Measurements from ENCODE around the gene MUC3A. TPM values are rescaled to one million over a fixed set of nuclear protein-coding genes. Genes with fewer than 3 reads are reported as not detected.
A peak's percentile ranks its signal among the peaks of the same experiment; 100 is the strongest.

The MUC3A gene
- total and polyA plus RNA-seq, 2 experiments from 2014 or later, result 16.3 to 44.4 TPM

DNA sequence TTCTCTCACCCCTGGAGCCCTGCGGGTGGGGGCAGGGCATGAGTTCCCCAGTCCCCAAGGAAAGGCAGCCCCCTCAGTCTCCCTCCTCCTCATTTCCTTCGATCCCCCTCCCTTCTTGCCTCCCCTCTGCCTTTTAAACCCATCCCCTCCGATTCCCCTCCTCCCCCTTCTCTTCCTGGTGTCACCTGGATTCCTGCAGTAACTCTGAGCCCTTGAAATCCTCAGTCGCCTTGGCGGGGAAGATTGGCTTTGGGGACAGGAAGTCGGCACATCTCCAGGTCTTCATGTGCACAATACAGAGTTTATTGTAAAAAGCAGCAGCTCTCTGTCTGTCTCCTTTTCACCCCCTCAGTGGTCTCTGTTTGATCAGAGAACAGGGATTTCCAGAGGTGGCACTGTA, 18.7 kb downstream of the MUC3A start:
- H3K27me3 Mint-ChIP-seq (ENCODE audit: insufficient read depth, low read depth, poor library complexity), result peaks cover 29% of the 10 kb centered on the region
- ATAC-seq (no peak), DNase-seq (ENCODE audit: low spot score) (peak; percentile 64)
- Histone ChIP-seq H3K79me2 (replicated peaks; ENCODE audit: insufficient read depth) (no peaks in the 10 kb centered on the region), H2AFZ (no peak overlapping the region), H3F3A (replicated peaks; ENCODE audit: low read depth) (peaks cover 15% of the 10 kb centered on the region), H3K4me1 (ENCODE audit: insufficient read depth) (peaks cover 38% of the 10 kb centered on the region), H3K9me2 (ENCODE audit: insufficient read depth) (no peaks in the 10 kb centered on the region), H3K36me3 (ENCODE audit: insufficient read depth) (no peaks in the 10 kb centered on the region), H4K20me1 (replicated peaks; ENCODE audit: insufficient read depth) (peaks cover 2% of the 10 kb centered on the region; the same call in 1 of the 2 replicates), H3K27ac (ENCODE audit: low read depth) (no peak overlapping the region), H3K27me3 (ENCODE audit: insufficient read depth) (peaks cover 20% of the 10 kb centered on the region), H3K4me2 (no peak overlapping the region), H3K4me3 (no peak overlapping the region)
- no peaks in the 10 kb centered on the region for H3K9me3 Mint-ChIP-seq
- H3K4me1 Mint-ChIP-seq, result peaks cover 36% of the 10 kb centered on the region
- TF ChIP-seq EZH2phosphoT487 (IDR thresholded peaks at IDR 0.05; ENCODE audit: unreplicated experiment) (no peak), ETS1 (IDR thresholded peaks at IDR 0.05) (no peak), STAT1 (IDR thresholded peaks at IDR 0.05; ENCODE audit: unreplicated experiment) (no peak), CTCF (conservative IDR thresholded peaks at IDR 0.05; ENCODE audit: low read depth in 2 of 2) (no peak), EZH2 (IDR thresholded peaks at IDR 0.05; ENCODE audit: low read depth, unreplicated experiment) (no peak), JUNB (IDR thresholded peaks at IDR 0.05; ENCODE audit: unreplicated experiment) (no peak), POLR2AphosphoS5 (IDR thresholded peaks at IDR 0.05; ENCODE audit: low read depth) (no peak), NANOG (IDR thresholded peaks at IDR 0.05; ENCODE audit: borderline replicate concordance) (no peak), ZNF331 (CRISPR knock-in tag; IDR thresholded peaks at IDR 0.05; ENCODE audit: low read depth) (no peak), ZNF114 (CRISPR knock-in tag; IDR thresholded peaks at IDR 0.05) (no peak), CREB1 (CRISPR knock-in tag; IDR thresholded peaks at IDR 0.05; ENCODE audit: low read depth) (no peak)
- TF ChIP-seq, protein P1, sequence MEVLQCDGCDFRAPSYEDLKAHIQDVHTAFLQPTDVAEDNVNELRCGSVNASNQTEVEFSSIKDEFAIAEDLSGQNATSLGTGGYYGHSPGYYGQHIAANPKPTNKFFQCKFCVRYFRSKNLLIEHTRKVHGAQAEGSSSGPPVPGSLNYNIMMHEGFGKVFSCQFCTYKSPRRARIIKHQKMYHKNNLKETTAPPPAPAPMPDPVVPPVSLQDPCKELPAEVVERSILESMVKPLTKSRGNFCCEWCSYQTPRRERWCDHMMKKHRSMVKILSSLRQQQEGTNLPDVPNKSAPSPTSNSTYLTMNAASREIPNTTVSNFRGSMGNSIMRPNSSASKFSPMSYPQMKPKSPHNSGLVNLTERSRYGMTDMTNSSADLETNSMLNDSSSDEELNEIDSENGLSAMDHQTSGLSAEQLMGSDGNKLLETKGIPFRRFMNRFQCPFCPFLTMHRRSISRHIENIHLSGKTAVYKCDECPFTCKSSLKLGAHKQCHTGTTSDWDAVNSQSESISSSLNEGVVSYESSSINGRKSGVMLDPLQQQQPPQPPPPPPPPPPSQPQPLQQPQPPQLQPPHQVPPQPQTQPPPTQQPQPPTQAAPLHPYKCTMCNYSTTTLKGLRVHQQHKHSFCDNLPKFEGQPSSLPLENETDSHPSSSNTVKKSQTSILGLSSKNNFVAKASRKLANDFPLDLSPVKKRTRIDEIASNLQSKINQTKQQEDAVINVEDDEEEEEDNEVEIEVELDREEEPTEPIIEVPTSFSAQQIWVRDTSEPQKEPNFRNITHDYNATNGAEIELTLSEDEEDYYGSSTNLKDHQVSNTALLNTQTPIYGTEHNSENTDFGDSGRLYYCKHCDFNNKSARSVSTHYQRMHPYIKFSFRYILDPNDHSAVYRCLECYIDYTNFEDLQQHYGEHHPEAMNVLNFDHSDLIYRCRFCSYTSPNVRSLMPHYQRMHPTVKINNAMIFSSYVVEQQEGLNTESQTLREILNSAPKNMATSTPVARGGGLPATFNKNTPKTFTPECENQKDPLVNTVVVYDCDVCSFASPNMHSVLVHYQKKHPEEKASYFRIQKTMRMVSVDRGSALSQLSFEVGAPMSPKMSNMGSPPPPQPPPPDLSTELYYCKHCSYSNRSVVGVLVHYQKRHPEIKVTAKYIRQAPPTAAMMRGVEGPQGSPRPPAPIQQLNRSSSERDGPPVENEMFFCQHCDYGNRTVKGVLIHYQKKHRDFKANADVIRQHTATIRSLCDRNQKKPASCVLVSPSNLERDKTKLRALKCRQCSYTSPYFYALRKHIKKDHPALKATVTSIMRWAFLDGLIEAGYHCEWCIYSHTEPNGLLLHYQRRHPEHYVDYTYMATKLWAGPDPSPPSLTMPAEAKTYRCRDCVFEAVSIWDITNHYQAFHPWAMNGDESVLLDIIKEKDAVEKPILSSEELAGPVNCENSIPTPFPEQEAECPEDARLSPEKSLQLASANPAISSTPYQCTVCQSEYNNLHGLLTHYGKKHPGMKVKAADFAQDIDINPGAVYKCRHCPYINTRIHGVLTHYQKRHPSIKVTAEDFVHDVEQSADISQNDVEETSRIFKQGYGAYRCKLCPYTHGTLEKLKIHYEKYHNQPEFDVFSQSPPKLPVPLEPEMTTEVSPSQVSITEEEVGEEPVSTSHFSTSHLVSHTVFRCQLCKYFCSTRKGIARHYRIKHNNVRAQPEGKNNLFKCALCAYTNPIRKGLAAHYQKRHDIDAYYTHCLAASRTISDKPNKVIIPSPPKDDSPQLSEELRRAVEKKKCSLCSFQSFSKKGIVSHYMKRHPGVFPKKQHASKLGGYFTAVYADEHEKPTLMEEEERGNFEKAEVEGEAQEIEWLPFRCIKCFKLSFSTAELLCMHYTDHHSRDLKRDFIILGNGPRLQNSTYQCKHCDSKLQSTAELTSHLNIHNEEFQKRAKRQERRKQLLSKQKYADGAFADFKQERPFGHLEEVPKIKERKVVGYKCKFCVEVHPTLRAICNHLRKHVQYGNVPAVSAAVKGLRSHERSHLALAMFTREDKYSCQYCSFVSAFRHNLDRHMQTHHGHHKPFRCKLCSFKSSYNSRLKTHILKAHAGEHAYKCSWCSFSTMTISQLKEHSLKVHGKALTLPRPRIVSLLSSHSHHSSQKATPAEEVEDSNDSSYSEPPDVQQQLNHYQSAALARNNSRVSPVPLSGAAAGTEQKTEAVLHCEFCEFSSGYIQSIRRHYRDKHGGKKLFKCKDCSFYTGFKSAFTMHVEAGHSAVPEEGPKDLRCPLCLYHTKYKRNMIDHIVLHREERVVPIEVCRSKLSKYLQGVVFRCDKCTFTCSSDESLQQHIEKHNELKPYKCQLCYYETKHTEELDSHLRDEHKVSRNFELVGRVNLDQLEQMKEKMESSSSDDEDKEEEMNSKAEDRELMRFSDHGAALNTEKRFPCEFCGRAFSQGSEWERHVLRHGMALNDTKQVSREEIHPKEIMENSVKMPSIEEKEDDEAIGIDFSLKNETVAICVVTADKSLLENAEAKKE (CRISPR knock-in tag; IDR thresholded peaks at IDR 0.05), result no peak
- TF ChIP-seq, protein P2, sequence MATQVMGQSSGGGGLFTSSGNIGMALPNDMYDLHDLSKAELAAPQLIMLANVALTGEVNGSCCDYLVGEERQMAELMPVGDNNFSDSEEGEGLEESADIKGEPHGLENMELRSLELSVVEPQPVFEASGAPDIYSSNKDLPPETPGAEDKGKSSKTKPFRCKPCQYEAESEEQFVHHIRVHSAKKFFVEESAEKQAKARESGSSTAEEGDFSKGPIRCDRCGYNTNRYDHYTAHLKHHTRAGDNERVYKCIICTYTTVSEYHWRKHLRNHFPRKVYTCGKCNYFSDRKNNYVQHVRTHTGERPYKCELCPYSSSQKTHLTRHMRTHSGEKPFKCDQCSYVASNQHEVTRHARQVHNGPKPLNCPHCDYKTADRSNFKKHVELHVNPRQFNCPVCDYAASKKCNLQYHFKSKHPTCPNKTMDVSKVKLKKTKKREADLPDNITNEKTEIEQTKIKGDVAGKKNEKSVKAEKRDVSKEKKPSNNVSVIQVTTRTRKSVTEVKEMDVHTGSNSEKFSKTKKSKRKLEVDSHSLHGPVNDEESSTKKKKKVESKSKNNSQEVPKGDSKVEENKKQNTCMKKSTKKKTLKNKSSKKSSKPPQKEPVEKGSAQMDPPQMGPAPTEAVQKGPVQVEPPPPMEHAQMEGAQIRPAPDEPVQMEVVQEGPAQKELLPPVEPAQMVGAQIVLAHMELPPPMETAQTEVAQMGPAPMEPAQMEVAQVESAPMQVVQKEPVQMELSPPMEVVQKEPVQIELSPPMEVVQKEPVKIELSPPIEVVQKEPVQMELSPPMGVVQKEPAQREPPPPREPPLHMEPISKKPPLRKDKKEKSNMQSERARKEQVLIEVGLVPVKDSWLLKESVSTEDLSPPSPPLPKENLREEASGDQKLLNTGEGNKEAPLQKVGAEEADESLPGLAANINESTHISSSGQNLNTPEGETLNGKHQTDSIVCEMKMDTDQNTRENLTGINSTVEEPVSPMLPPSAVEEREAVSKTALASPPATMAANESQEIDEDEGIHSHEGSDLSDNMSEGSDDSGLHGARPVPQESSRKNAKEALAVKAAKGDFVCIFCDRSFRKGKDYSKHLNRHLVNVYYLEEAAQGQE (IDR thresholded peaks at IDR 0.05; ENCODE audit: unreplicated experiment), result no peak
- H3K27ac Mint-ChIP-seq, result no peak overlapping the region
- H3K36me3 Mint-ChIP-seq (ENCODE audit: low read depth), result no peaks in the 10 kb centered on the region; the same call in 2 of the 3 replicates
- peak overlapping the region; percentile 12; the same call in 1 of the 3 replicates for H3K4me3 Mint-ChIP-seq
